ENCODE measurements around the gene TSEN2. TPM values are rescaled to one million over a fixed set of nuclear protein-coding genes. Genes with fewer than 3 reads are reported as not detected.

The TSEN2 gene
- total and polyA plus RNA-seq, 11 donors, result 14.3 to 22.3 (median 18.4) TPM

GRCh38 chr3:12506201-12506709 lies 22.0 kb downstream of the TSEN2 start:
- H3K27me3 ChIP-seq, result no peaks in the 10 kb centered on the region
- TF ChIP-seq POLR2A (IDR thresholded peaks at IDR 0.05) (no peak), CTCF (IDR thresholded peaks at IDR 0.05) (no peak)
- ATAC-seq (no peak), DNase-seq (no peak)
- intact Hi-C loops (cut with DNase I), result no loop called here
- 95 to 98% (median 96%) methylated on average over 5 of the region's 5 CpGs for WGBS, 4 donors
- peaks cover 0 to 74% (median 49%) of the 10 kb centered on the region in 9 donors for H3K36me3 ChIP-seq
- peaks cover 0 to 10% (median 0%) of the 10 kb centered on the region in 12 donors for H3K4me1 ChIP-seq
- H3K4me3 ChIP-seq, result no peak overlapping the region
- H3K27ac ChIP-seq, result no peak overlapping the region
- H3K9me3 ChIP-seq, result no peaks in the 10 kb centered on the region

GRCh38 chr3:12507591-12508281 lies 23.5 kb downstream of the TSEN2 start:
- DNase-seq, result peak in 1 of 5 donors; percentile 39
- no peaks in the 10 kb centered on the region for H3K27me3 ChIP-seq
- H3K27ac ChIP-seq, result peak overlapping the region in 3 of 12 donors; percentile 25 to 61 (median 43)
- 79 to 83% (median 80%) methylated on average over 8 of the region's 8 CpGs for WGBS, 4 donors
- ATAC-seq, result peak in 3 of 4 donors; percentile 50 to 59 (median 56)
- intact Hi-C loops (cut with DNase I), result no loop called here
- TF ChIP-seq POLR2A (IDR thresholded peaks at IDR 0.05), result no peak
- TF ChIP-seq CTCF (IDR thresholded peaks at IDR 0.05), result no peak
- no peak overlapping the region for H3K4me3 ChIP-seq
- H3K9me3 ChIP-seq, result no peaks in the 10 kb centered on the region
- peaks cover 0 to 5% (median 0%) of the 10 kb centered on the region in 12 donors for H3K4me1 ChIP-seq
- H3K36me3 ChIP-seq, result peaks cover 0 to 63% (median 39%) of the 10 kb centered on the region in 9 donors

- Histone ChIP-seq H3K4me1 (peaks cover 0 to 7% (median 0%) of the 10 kb centered on the region in 12 donors), H3K27me3 (no peaks in the 10 kb centered on the region), H3K27ac (peak overlapping the region in 3 of 12 donors; percentile 25 to 61 (median 43)), H3K36me3 (peaks cover 0 to 57% (median 34%) of the 10 kb centered on the region in 9 donors), H3K4me3 (no peak overlapping the region), H3K9me3 (no peaks in the 10 kb centered on the region)
- intact Hi-C loops (cut with DNase I), result no loop called here
- ATAC-seq, result peak; percentile 29 to 90 (median 68)
- no peak for TF ChIP-seq POLR2A (IDR thresholded peaks at IDR 0.05)
- no peak for TF ChIP-seq CTCF (IDR thresholded peaks at IDR 0.05)
- WGBS, 4 donors, result 72 to 79% (median 74%) methylated on average over 5 of the region's 5 CpGs
- DNase-seq, result peak in 1 of 5 donors; percentile 39
Measured at GRCh38 chr3:12508291-12508700, 24.0 kb downstream of the TSEN2 start.

- WGBS, 4 donors, result 86 to 90% (median 89%) methylated on average over 3 of the region's 3 CpGs
- Histone ChIP-seq H3K27me3 (no peaks in the 10 kb centered on the region), H3K4me1 (peaks cover 0 to 18% (median 2%) of the 10 kb centered on the region in 12 donors), H3K4me3 (no peak overlapping the region), H3K36me3 (peaks cover 0 to 45% (median 22%) of the 10 kb centered on the region in 9 donors), H3K27ac (no peak overlapping the region), H3K9me3 (no peaks in the 10 kb centered on the region)
- no peak for DNase-seq
- no peak for ATAC-seq
- TF ChIP-seq POLR2A (IDR thresholded peaks at IDR 0.05) (no peak), CTCF (IDR thresholded peaks at IDR 0.05) (no peak)
- intact Hi-C loops (cut with DNase I), result no loop called here
Measured at GRCh38 chr3:12509466-12509865, 25.2 kb downstream of the TSEN2 start.
